Activated T-cell treated with anti-CD3 and anti-CD28 coated beads for 48 hours (primary cell): ENCODE results near the gene ZFPM1.

ENCODE experiments used
- DNase-seq: peaks from one replicate; pipeline ENCODE4 v3.0.0-alpha.2; 2020; ENCODE audit warnings: low read depth

ZFPM1 gene

DNA sequence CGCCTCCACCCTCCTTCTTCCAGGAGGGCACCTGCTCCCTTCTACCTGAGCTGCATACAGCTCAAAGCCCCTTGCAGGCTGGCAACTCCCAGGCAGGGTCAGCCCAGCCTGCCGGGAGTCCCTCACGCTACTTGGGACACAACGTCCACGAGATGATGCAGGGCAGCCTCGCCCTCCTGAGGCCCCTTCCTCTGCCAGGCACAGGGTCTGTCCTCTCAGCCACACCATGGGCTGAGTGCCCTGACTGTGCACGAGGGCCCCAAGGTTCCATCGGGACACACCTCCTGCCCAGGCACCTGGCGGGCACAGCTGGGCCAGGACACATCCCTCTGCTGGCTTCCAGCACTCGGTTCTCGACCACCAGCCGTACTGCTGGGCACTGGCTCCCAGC lies 86.2 kb downstream of the ZFPM1 start:
- DNase-seq = no peak

DNA sequence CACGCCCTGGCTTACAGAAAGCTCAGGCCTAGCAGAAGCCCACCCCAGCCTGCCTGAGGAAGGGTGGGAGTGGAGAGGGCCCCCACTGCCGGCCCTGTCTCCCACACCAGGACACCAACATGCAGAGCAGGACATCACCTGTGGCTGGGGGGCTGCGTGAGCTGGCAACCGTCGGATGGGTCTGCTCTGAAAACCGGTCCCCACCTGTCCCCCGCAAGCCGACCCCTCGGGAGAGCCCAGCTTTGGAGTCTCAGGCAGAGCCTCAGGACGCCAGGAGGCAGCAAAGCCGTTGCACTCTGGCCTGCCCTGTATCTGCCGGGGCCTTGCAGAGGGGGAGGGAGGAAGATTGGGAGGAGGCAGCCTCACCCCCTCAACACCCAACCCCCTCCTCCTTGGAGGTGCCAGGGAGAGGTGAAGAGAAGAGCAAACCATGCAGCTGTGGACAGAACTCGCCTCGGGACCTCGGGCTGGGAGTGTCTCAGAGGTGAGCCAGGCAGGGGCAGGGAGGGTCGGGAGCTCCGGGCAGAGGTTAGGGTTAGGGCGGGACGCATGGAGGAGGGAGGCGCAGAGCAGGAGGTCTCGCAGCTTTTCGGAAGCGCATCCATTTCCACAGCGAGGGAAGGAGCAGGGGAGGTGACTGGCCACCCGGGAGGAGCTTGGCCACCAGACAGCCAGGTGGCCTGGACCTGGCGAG lies 86.7 kb downstream of the ZFPM1 start:
- DNase-seq = no peak

DNA sequence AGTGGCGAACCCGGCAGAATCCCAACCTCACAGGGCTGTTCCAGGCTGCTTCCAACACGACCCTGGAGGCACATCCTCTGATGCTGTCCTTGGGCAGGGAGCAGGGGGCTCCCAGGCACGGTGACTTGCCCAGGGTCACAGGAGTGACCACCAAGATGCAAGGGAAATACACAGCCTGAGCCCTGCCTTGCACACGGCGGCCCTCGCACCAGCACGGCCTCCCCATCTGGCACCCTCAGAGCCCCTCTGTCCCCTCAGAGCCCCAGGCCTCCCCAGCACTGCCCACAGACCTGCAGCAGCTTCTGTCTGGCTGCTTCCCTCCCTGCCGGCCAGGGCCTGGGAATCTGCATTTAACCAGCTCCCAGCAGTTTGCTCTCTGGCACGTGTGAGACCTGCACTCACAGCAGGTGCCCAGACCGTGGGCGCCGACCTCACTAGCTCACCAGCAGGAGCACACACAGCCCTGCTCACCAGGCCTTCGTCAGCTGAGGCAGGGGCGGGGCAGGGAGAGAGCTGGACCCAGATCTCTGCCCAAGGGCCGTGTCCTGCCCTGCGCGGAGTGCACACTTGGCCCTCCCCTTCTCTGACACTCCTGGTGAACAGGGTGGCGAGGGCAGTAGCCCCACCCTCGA lies 87.4 kb downstream of the ZFPM1 start:
- no peak for DNase-seq

DNA sequence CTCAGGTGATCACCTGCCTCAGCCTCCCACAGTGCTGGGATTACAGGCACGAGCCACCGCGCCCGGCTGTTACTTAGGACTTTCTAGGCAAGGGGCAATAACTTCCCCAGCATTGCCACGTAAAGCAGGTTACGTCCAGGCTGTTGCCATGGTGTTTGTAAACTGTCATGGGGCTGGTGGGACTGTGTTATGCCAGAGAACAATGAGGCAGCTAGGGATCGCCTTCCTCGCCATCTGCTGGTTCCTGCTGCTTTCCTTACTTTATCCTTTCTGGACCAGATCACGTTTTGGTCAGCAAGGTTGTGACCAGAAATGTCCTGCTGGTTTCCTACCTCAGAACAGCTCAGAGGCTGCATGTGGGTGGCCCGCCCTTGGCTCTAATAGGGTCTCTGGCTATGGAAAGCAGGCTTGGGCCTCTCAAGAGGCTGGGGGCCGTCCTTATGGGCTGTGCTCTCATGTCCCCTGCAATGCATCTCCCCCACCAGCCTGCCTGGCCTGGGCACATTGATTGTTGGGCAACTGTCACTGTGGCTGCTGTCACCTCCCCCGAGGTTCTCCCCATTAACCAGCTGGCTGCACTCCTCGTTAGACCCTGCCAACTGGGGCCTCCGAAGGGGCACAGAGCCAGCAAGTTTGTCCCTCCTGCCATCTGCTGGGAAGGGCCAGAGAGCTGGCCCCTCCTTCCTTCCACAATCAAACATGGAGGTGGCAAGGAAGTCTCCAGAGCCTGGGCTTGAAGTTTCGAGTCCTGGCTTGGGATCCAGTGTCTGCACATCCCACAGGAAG lies 88.9 kb downstream of the ZFPM1 start:
- no peak for DNase-seq

DNA sequence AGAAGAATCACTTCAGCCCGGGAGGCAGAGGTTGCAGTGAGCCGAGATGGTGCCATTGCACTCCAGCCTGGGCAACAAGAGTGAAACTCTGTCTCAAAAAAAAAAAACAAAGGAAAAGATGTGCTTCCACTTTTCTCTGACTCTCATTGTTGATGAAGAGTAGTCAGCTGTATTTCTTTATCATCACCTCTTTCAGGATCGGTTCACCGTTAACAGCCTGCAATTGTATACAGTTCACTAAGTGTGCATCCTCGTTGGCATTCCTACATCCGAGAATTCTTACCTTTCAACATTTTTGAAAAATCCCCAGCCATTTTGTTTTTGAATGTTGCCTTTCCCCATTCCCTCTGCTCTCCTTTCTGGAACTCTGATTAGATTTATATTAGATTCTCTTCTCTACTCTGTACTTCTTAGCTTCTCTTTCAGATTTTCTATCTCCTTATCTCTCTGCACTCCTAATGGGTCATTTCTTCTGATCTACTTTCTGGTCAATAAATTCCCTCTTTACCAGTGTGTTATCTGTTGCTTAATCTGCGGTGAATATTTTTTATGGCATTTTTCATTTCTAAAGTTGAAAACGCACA lies 90.2 kb downstream of the ZFPM1 start:
- no peak for DNase-seq

DNA sequence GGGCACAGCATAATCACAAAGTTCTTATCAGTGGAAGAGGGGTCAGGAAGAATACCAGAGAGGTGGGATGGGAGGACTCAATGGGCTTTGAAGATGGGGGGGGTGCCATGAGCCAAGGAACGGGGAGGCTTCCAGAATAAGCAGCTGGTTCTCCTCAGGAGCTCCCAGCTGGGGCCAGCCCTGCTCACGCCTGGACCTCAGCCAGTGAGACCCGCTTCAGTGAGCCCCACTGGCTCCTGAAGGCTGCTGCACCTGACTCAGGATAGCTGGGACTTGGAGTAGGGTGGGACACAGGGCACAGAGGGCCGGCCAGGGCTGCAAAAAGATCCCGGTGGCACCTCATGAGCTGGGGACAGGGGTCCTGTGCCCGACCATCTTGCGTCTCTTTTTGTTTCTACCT lies 92.7 kb downstream of the ZFPM1 start:
- DNase-seq = no peak

DNA sequence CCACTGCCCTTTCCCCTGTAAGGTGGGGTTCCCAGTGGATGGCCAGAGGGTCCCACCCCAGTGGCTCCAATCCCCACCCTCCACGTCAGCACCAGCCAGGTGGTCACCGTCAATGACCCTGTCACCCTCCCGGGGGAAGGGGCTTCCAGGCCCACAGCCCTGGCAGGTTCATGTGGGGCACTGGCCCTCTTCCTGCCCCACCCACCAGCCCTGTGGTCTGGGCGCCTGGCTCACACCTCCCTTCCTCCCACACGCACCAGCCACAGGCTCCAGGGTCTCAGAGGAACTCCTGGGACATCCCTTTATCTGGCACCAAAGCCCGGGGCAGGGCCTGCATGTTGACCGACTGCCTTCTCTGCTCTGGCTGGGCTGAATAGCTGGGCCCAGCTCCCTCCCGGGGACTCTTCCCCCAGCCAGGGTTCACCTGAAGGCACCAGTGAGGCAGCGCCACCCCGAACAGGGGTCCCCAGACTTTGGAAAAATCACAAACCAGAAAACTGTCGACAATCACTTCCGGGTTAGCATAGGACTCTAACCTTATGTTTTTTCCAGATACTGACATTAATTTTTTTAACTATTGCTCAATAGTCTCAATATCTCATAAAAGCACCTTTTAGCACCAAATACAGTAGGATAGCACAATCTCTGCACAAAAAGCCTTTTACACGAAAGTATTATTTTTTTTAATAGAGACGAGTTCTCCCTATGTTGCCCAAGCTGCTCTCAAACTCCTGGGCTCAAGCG lies 95.2 kb downstream of the ZFPM1 start:
- DNase-seq = no peak

DNA sequence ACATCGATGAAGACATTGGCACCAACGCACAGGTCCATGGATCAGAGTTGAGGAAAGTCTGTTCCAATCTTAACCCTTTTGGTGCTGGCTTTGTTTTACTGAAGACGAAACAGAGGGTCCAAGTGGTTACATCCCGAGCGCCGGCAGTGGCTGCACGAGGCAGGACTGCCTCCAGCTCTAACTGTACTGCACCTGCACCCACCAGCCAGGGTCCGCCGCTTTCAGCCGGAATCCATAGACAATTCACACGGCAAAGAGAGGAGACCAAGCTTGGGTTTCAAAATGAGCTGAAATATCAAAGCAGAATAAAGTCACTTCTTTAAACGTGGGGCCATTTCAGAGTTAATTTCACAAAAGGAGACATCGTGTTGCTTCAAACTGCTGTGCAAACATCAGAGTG lies 95.9 kb downstream of the ZFPM1 start:
- no peak for DNase-seq

DNA sequence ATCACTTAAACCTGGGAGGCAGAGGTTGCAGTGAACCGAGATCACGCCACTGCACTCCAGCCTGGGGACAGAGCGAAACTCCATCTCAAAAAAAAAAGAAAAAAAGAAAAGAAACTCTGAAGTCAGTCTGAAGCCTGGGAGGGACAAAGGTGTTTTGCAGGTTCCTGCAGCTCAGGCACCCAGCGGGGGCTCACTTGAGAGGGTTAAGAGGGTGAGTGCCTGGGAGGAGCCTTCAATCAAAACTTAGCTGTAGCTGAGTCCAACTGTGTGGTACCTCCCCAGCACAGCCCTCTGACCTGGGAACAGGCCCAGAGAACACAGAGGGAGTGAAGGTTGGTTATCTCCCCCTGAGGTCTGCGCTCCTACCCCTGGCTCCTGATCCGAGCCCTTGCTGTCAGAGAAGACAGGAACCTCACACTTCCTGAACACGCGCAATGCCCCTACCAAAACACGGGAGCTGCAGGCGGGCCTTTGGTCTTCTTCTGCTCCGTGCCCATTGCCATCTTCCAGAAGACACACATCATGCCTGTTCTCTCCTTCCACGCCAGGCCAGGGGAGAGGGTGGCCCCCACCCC lies 96.7 kb downstream of the ZFPM1 start:
- no peak for DNase-seq

DNA sequence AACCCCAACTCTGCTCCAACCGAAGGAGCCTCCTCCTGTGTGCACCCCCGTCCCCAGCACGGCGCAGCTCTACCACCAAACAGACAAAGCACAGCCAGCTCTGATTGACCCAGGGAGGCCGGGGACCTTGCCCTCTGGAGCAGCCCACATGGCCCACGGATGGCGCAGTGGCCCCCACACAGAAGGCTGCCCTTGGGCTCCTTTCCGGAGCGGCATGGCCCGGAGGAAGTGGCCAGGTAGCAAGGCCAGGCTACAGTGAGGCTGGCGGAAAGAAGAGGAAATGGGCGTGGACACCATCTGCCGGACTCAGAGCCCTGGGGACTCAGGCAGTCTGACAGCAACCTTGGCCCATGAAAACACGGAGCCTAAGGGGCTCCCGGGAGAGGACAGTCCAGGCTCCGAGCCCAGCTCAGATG lies 97.2 kb downstream of the ZFPM1 start:
- DNase-seq = no peak

DNA sequence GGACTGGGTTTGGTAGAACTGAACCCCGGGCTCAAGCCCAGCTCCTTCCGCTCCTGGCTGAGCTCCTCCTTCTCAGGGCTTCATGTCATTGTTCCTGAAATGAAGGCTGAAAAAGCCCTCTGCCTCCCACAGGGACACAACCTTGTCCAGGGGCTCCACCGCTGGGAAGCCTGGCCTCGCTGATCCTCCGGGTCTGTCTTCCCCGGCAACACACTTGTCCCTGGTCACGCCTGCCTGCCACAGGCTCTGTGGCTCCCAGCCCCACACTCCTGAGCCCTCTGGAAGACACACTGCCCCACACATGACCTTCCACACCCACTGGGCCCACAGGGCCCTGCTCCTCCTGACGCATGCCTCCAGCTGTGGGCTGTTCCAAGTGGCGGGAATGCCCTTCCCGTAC lies 99.1 kb downstream of the ZFPM1 start:
- DNase-seq = no peak

DNA sequence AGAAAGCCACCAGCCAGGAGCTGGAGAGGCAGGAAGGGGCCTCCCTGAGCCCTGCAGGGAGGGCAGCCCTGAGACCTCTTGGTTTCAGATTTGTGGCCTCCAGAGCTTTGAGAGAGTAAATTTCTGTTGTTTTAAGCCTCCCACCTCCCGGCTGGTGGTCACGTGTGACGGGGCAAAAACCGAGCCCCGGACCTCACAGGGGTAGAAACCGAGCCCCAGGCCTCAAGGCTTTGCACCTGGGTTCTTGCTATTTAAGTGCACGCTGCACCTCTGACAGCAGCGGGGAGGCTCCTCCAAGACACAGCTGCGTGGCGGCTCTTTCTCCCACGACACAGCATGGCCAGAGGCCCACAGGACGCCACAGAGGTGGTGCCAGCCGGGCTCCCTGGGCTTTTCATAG lies 99.7 kb downstream of the ZFPM1 start:
- no peak for DNase-seq

DNA sequence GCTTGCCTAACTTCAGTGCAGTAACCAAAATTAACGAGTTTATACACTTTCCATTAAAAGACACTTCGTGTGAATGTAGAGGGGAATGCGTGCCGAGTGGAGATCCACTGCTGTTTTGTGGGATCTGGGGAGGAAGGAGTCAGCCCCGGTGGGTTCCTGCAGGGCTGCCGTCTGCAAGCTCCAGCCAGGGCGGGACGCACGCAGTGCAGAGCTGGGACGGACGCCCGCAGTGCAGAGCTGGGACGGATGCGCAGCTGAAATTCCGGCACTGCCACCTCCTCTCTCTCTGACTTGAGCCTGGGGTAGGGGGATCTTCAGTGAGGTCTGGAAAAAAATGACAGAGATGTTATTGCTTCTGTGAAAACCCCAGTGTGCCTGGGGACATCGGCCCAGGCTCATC lies 100.7 kb downstream of the ZFPM1 start:
- no peak for DNase-seq

DNA sequence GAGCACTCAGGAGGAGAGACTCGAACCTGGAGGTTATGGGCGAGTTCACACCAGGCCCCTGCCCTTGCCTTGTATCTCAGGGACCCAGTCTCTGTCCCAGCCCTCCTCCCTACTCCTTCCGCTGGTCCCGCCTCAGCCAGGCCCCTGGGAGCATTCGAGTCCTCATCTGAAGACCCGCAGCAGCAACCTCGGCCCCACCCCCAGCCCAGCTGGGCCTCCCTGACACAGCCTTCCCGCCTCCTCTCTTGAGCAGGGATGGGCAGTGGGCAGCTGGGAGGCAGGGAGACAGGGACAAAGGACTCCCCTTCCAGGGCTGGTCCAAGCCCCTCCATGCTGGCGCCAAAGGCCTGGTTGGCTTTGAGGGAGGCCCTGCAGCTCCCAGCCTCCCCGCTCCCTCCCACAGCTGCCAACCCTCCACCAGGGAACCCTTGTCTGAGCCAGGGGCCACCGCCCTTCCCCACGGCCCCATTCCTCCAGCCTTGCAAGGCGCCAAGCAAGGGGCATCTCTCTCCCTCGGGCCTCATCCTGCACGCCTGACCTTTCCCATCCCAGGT lies 101.7 kb downstream of the ZFPM1 start:
- no peak for DNase-seq

DNA sequence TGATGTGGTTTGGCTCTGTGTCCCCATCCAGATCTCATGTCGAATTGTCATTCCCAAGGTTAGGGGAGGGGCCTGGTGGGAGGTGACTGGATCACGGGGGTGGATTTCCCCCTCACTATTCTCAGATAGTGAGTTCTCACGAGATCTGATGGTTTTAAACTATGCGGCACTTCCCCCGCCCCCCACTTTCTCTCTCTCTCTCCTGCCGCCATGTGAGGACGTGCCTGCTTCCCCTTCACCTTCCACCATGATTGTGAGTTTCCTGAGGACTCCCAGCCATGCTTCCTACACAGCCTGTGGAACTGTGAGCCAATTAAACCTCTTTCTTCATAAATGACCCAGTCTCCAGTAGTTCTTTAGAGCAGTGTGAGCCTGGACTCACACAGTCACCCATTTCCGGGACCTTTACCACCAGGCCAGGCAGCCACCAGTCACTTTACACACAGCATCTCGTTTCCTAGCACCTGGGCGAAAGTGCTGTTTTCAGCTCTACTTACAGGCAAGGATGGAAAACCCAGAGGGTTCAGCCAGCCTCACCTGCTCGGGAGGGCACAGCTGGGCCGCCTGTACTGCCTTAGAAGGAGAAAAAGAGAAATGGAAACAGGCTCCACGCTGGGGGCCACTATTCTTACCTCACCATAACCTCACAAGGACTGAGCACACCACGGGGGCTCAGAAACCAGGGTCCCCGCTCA lies 103.4 kb downstream of the ZFPM1 start:
- no peak for DNase-seq

DNA sequence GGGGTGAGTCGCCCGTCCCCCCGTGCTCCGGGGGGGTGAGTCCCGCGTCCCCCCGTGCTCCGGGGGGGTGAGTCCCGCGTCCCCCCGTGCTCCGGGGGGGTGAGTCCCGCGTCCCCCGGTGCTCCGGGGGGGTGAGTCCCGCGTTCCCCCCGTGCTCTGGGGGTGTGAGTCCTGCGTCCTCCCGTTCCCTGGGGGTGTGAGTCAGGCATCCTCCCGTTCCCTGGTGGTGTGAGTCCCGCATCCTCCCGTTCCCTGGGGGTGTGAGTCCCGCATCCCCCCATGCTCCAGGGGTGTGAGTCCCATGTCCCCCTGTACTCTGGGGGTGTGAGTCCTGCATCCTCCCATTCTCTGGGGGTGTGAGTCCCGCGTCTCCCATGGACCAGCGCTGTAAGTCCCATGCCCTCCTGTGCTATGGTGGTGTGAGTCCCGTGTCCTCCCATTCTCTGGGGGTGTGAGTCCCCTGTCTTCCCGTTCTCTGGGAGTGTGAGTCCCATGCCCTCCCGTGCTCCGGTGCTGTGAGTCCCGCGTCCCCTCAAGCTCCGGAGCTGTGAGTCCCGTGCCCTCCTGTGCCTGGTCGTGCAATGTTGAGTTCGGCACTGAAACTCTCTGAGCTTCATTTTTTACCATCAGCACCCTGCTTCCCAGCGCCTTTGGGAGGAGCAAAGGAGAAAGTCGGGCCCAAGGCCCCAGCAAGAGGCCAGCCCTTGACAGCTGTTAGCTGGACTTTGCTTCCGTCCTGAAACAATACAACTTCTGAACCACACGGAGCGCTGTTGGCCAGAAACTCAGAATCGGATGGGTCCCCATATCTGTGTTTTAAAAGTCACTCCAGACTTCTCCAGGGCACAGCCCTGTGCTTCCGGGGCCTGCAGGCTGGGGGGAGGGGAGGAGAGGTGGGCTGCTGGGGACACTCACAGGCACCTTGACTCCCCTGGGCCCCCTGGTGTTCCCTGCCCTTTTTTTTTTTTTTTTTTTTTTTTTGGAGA lies 105.7 kb downstream of the ZFPM1 start:
- no peak for DNase-seq

DNA sequence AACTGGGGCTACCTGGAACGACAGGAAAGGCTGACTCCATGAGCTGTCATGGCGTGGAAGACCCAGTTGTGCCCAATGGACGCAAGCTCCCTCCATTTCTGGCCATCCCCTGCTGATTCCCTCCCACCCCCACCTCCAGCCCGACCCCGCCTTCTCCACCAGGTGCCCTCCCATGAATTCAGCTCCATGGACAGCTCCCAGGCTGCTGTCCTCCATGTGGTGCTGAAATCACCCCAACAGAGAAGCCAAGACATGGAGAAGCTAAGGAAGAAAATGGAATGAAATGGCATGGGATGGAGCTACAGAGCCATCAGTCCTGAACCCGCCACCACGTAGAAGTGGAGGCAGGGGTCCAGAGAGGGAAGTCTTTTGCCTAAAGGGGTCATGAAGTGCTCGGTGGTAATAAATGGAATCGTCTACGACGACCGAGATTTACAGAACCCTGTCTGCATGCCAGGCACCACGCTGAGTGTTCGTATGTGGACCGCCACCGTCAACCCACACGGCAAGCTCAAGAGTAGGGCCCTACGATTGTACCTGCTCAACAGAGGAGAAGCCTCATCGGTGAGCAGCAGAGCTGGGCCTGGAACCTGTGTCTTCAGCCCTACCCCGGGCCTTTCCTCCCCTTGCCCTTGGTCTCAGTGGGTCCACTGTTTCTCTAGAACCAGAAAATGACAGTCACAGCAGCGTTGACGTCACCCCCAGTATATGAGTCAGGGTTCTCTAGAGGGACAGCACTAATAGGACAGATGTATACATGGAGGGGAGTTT lies 107.8 kb downstream of the ZFPM1 start:
- no peak for DNase-seq

DNA sequence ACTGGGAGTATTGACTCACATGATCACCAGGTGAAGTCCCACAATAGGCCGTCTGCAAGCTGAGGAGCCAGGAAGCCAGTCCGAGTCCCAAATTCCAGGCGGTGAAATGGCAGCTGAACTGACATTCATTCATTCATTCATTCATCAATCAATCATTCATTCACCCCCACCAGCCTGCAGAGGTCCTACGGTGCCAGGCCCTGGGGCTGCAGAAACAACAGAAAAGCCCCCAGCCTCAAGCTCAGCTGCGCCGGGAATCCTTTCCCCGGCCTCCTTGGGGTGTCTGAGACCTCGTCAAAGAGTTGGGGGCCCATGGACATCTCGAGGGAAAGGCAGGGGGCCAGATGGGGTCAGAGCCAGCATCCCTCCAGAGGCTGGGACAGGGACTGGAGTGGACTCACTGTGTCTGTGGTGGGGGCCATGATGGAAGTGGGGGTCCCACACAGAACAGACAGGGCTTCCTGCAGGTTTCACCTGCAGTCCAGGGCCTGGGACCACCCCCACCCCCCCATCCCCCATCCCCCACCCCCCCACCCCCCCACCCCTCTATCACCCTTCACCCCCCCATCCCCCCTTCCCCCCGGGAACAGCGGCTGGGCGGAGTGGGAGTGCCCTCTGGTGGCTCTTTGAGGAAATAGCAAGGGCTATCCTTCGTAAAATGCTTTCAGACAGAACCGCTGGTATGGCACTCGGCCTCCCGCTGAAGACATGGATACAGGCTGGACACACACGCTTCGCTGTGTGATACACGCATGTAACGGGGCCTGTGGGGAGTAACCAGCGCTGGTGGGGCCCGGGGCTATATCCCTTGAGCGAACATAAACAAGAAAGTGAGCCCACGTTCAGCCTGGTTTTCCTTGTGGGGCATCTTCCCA lies 108.6 kb downstream of the ZFPM1 start:
- no peak for DNase-seq
